Stimulated activated CD4-positive, alpha-beta T cell treated with anti-CD3 and anti-CD28 coated beads, Interleukin-12 subunit alpha, Interleukin-12 subunit beta, amount 100 ng/mL, for 48 hours (primary cell): ENCODE results near the gene TNFRSF18.
"Not testable (repeated sequence)": the region's sequence is repeated elsewhere in the genome, so short reads cannot be mapped to it uniquely, and the experiment has no call there.

ENCODE experiments used
- DNase-seq, 3 donors: peaks; one replicate each; pipeline ENCODE4 v3.0.0-alpha.2; 2020; ENCODE audit warnings: low read depth in 2 of 3, low spot score in 1 of 3

The TNFRSF18 gene

GRCh38 chr1:1199141-1199960 is 7.0 kb downstream of the TNFRSF18 start:
- DNase-seq: no peak

- DNase-seq: no peak
These were observed 7.8 kb downstream of the TNFRSF18 start for GRCh38 chr1:1198423-1199140.

GRCh38 chr1:1197551-1198422 is 8.6 kb downstream of the TNFRSF18 start:
- no peak for DNase-seq

- DNase-seq: no peak
These were observed 9.2 kb downstream of the TNFRSF18 start for GRCh38 chr1:1197188-1197500.

- no peak for DNase-seq
These were observed 9.8 kb downstream of the TNFRSF18 start for GRCh38 chr1:1196431-1197187.

- not testable (repeated sequence) for DNase-seq
These were observed 10.7 kb downstream of the TNFRSF18 start for GRCh38 chr1:1195726-1196125.

- no peak for DNase-seq
These were observed 11.7 kb downstream of the TNFRSF18 start for GRCh38 chr1:1194723-1195122.

GRCh38 chr1:1191734-1192133 is 14.7 kb downstream of the TNFRSF18 start:
- no peak for DNase-seq

- no peak for DNase-seq
These were observed 17.3 kb downstream of the TNFRSF18 start for GRCh38 chr1:1189111-1189510.

GRCh38 chr1:1187938-1188337 is 18.5 kb downstream of the TNFRSF18 start:
- no peak for DNase-seq

- no peak for DNase-seq
These were observed 21.2 kb downstream of the TNFRSF18 start for GRCh38 chr1:1185101-1185765.

- DNase-seq: no peak
These were observed 22.3 kb downstream of the TNFRSF18 start for GRCh38 chr1:1183833-1184775.

GRCh38 chr1:1183221-1183747 is 23.1 kb downstream of the TNFRSF18 start:
- no peak for DNase-seq

- DNase-seq: no peak
These were observed 23.7 kb downstream of the TNFRSF18 start for GRCh38 chr1:1182491-1183220.

- no peak for DNase-seq
These were observed 24.4 kb downstream of the TNFRSF18 start for GRCh38 chr1:1181938-1182410.

- DNase-seq: no peak
These were observed 25.1 kb downstream of the TNFRSF18 start for GRCh38 chr1:1181129-1181937.
